Measurements from ENCODE around the gene AXDND1. TPM values are rescaled to one million over a fixed set of nuclear protein-coding genes. Genes with fewer than 3 reads are reported as not detected.

The AXDND1 gene
- polyA plus RNA-seq, 2 donors: not detected

- WGBS, 2 donors: 3 to 4% methylated on average over 59 to 60 of the region's 60 CpGs
- Histone ChIP-seq H3K36me3 (ENCODE audit: control insufficient read depth in 2 of 2, insufficient read depth in 2 of 2, low read length in 1 of 2) (no peaks in the 10 kb centered on the region), H3K9me3 (ENCODE audit: control insufficient read depth in 2 of 2, insufficient read depth in 1 of 2, low read depth in 1 of 2, low read length in 1 of 2) (peaks cover 0 to 2% of the 10 kb centered on the region in 2 donors), H3K27ac (ENCODE audit: low read depth in 2 of 2, low read length in 1 of 2) (peak overlapping the region; percentile 6 to 42), H3K27me3 (ENCODE audit: control insufficient read depth in 1 of 2, insufficient read depth in 2 of 2, low read length in 2 of 2) (no peaks in the 10 kb centered on the region), H3K4me3 (ENCODE audit: low read depth in 1 of 2, low read length in 2 of 2) (peak overlapping the region; percentile 12 to 32), H3K4me1 (ENCODE audit: control insufficient read depth in 2 of 2, insufficient read depth in 2 of 2, low read length in 1 of 2) (peaks cover 0 to 4% of the 10 kb centered on the region in 2 donors)
Observed at GRCh38 chr1:179586107-179586823, 220.5 kb downstream of the AXDND1 start.

GRCh38 chr1:179587336-179587735, 221.6 kb downstream of the AXDND1 start:
- Histone ChIP-seq H3K4me1 (ENCODE audit: control insufficient read depth in 2 of 2, insufficient read depth in 2 of 2, low read length in 1 of 2) (peaks cover 4 to 8% of the 10 kb centered on the region in 2 donors), H3K9me3 (ENCODE audit: control insufficient read depth in 2 of 2, insufficient read depth in 1 of 2, low read depth in 1 of 2, low read length in 1 of 2) (peaks cover 0 to 2% of the 10 kb centered on the region in 2 donors), H3K27me3 (ENCODE audit: control insufficient read depth in 1 of 2, insufficient read depth in 2 of 2, low read length in 2 of 2) (no peaks in the 10 kb centered on the region), H3K4me3 (ENCODE audit: low read depth in 1 of 2, low read length in 2 of 2) (no peak overlapping the region), H3K36me3 (ENCODE audit: control insufficient read depth in 2 of 2, insufficient read depth in 2 of 2, low read length in 1 of 2) (no peaks in the 10 kb centered on the region), H3K27ac (ENCODE audit: low read depth in 2 of 2, low read length in 1 of 2) (no peak overlapping the region)
- 88 to 93% methylated on average over 6 of the region's 6 CpGs for WGBS, 2 donors

GRCh38 chr1:179588425-179589024, 222.8 kb downstream of the AXDND1 start:
- WGBS, 2 donors: 87 to 91% methylated on average over 18 of the region's 18 CpGs
- H3K27me3 ChIP-seq (ENCODE audit: control insufficient read depth in 1 of 2, insufficient read depth in 2 of 2, low read length in 2 of 2): no peaks in the 10 kb centered on the region

GRCh38 chr1:179589509-179589908, 223.7 kb downstream of the AXDND1 start:
- H3K27ac ChIP-seq (ENCODE audit: low read depth in 2 of 2, low read length in 1 of 2): no peak overlapping the region
- H3K27me3 ChIP-seq (ENCODE audit: control insufficient read depth in 1 of 2, insufficient read depth in 2 of 2, low read length in 2 of 2): no peaks in the 10 kb centered on the region

More at GRCh38 chr1:179588425-179589024, 222.8 kb downstream of the AXDND1 start:
- no peak overlapping the region for H3K4me3 ChIP-seq (ENCODE audit: low read depth in 1 of 2, low read length in 2 of 2)
- no peak overlapping the region for H3K27ac ChIP-seq (ENCODE audit: low read depth in 2 of 2, low read length in 1 of 2)
- H3K4me1 ChIP-seq (ENCODE audit: control insufficient read depth in 2 of 2, insufficient read depth in 2 of 2, low read length in 1 of 2): peaks cover 4 to 8% of the 10 kb centered on the region in 2 donors
- no peaks in the 10 kb centered on the region for H3K36me3 ChIP-seq (ENCODE audit: control insufficient read depth in 2 of 2, insufficient read depth in 2 of 2, low read length in 1 of 2)
- H3K9me3 ChIP-seq (ENCODE audit: control insufficient read depth in 2 of 2, insufficient read depth in 1 of 2, low read depth in 1 of 2, low read length in 1 of 2): peaks cover 0 to 2% of the 10 kb centered on the region in 2 donors

GRCh38 chr1:179590671-179591070, 224.9 kb downstream of the AXDND1 start:
- no peak overlapping the region for H3K4me3 ChIP-seq (ENCODE audit: low read depth in 1 of 2, low read length in 2 of 2)
- WGBS, 2 donors: 84 to 85% methylated on average over 11 of the region's 11 CpGs
- H3K27ac ChIP-seq (ENCODE audit: low read depth in 2 of 2, low read length in 1 of 2): no peak overlapping the region
- H3K4me1 ChIP-seq (ENCODE audit: control insufficient read depth in 2 of 2, insufficient read depth in 2 of 2, low read length in 1 of 2): peaks cover 4 to 8% of the 10 kb centered on the region in 2 donors
- H3K27me3 ChIP-seq (ENCODE audit: control insufficient read depth in 1 of 2, insufficient read depth in 2 of 2, low read length in 2 of 2): no peaks in the 10 kb centered on the region
- H3K36me3 ChIP-seq (ENCODE audit: control insufficient read depth in 2 of 2, insufficient read depth in 2 of 2, low read length in 1 of 2): no peaks in the 10 kb centered on the region
- H3K9me3 ChIP-seq (ENCODE audit: control insufficient read depth in 2 of 2, insufficient read depth in 1 of 2, low read depth in 1 of 2, low read length in 1 of 2): peaks cover 0 to 2% of the 10 kb centered on the region in 2 donors

More at GRCh38 chr1:179589509-179589908, 223.7 kb downstream of the AXDND1 start:
- Histone ChIP-seq H3K36me3 (ENCODE audit: control insufficient read depth in 2 of 2, insufficient read depth in 2 of 2, low read length in 1 of 2) (no peaks in the 10 kb centered on the region), H3K4me3 (ENCODE audit: low read depth in 1 of 2, low read length in 2 of 2) (no peak overlapping the region), H3K9me3 (ENCODE audit: control insufficient read depth in 2 of 2, insufficient read depth in 1 of 2, low read depth in 1 of 2, low read length in 1 of 2) (peaks cover 0 to 2% of the 10 kb centered on the region in 2 donors), H3K4me1 (ENCODE audit: control insufficient read depth in 2 of 2, insufficient read depth in 2 of 2, low read length in 1 of 2) (peaks cover 4 to 8% of the 10 kb centered on the region in 2 donors)
- 83 to 94% methylated on average over 4 of the region's 4 CpGs for WGBS, 2 donors

- H3K4me1 ChIP-seq (ENCODE audit: control insufficient read depth in 2 of 2, insufficient read depth in 2 of 2, low read length in 1 of 2): peaks cover 4 to 6% of the 10 kb centered on the region in 2 donors
- H3K36me3 ChIP-seq (ENCODE audit: control insufficient read depth in 2 of 2, insufficient read depth in 2 of 2, low read length in 1 of 2): no peaks in the 10 kb centered on the region
- no peak overlapping the region for H3K27ac ChIP-seq (ENCODE audit: low read depth in 2 of 2, low read length in 1 of 2)
- peak overlapping the region; percentile 45 to 47 for H3K4me3 ChIP-seq (ENCODE audit: low read depth in 1 of 2, low read length in 2 of 2)
- peaks cover 0 to 2% of the 10 kb centered on the region in 2 donors for H3K9me3 ChIP-seq (ENCODE audit: control insufficient read depth in 2 of 2, insufficient read depth in 1 of 2, low read depth in 1 of 2, low read length in 1 of 2)
- WGBS, 2 donors: 15 to 21% methylated on average over 7 of the region's 7 CpGs
- no peaks in the 10 kb centered on the region for H3K27me3 ChIP-seq (ENCODE audit: control insufficient read depth in 1 of 2, insufficient read depth in 2 of 2, low read length in 2 of 2)
Observed at GRCh38 chr1:179591253-179591591, 225.5 kb downstream of the AXDND1 start.

- Histone ChIP-seq H3K9me3 (ENCODE audit: control insufficient read depth in 2 of 2, insufficient read depth in 1 of 2, low read depth in 1 of 2, low read length in 1 of 2) (peaks cover 0 to 2% of the 10 kb centered on the region in 2 donors), H3K4me1 (ENCODE audit: control insufficient read depth in 2 of 2, insufficient read depth in 2 of 2, low read length in 1 of 2) (peaks cover 4% of the 10 kb centered on the region in 2 donors), H3K4me3 (ENCODE audit: low read depth in 1 of 2, low read length in 2 of 2) (peak within 1 kb of the TSS; percentile 45 to 47), H3K36me3 (ENCODE audit: control insufficient read depth in 2 of 2, insufficient read depth in 2 of 2, low read length in 1 of 2) (no peaks in the 10 kb centered on the region), H3K27ac (ENCODE audit: low read depth in 2 of 2, low read length in 1 of 2) (no peak within 1 kb of the TSS), H3K27me3 (ENCODE audit: control insufficient read depth in 1 of 2, insufficient read depth in 2 of 2, low read length in 2 of 2) (no peaks in the 10 kb centered on the region)
- WGBS, 2 donors: 17 to 18% methylated on average over 69 to 75 of the region's 75 CpGs
Observed at GRCh38 chr1:179591592-179592580, 226.1 kb downstream of the AXDND1 start, which contains the start of gene TDRD5. TDRD5 (plus strand) TSS chr1:179591832; CDS start chr1:179592616, 784 bp downstream.

- Histone ChIP-seq H3K36me3 (ENCODE audit: control insufficient read depth in 2 of 2, insufficient read depth in 2 of 2, low read length in 1 of 2) (no peaks in the 10 kb centered on the region), H3K27ac (ENCODE audit: low read depth in 2 of 2, low read length in 1 of 2) (no peak overlapping the region), H3K4me1 (ENCODE audit: control insufficient read depth in 2 of 2, insufficient read depth in 2 of 2, low read length in 1 of 2) (no peaks in the 10 kb centered on the region), H3K27me3 (ENCODE audit: control insufficient read depth in 1 of 2, insufficient read depth in 2 of 2, low read length in 2 of 2) (no peaks in the 10 kb centered on the region), H3K4me3 (ENCODE audit: low read depth in 1 of 2, low read length in 2 of 2) (no peak overlapping the region), H3K9me3 (ENCODE audit: control insufficient read depth in 2 of 2, insufficient read depth in 1 of 2, low read depth in 1 of 2, low read length in 1 of 2) (no peaks in the 10 kb centered on the region)
- 68 to 69% methylated on average over 1 of the region's 1 CpG for WGBS, 2 donors
Observed at GRCh38 chr1:179598631-179599030, 232.9 kb downstream of the AXDND1 start.

GRCh38 chr1:179599623-179600249, 234.0 kb downstream of the AXDND1 start:
- H3K36me3 ChIP-seq (ENCODE audit: control insufficient read depth in 2 of 2, insufficient read depth in 2 of 2, low read length in 1 of 2): no peaks in the 10 kb centered on the region
- no peaks in the 10 kb centered on the region for H3K9me3 ChIP-seq (ENCODE audit: control insufficient read depth in 2 of 2, insufficient read depth in 1 of 2, low read depth in 1 of 2, low read length in 1 of 2)
- no peak overlapping the region for H3K27ac ChIP-seq (ENCODE audit: low read depth in 2 of 2, low read length in 1 of 2)
- no peaks in the 10 kb centered on the region for H3K4me1 ChIP-seq (ENCODE audit: control insufficient read depth in 2 of 2, insufficient read depth in 2 of 2, low read length in 1 of 2)
- H3K27me3 ChIP-seq (ENCODE audit: control insufficient read depth in 1 of 2, insufficient read depth in 2 of 2, low read length in 2 of 2): no peaks in the 10 kb centered on the region
- H3K4me3 ChIP-seq (ENCODE audit: low read depth in 1 of 2, low read length in 2 of 2): no peak overlapping the region
